ENCODE results near the gene MED28. TPM values are rescaled to one million over a fixed set of nuclear protein-coding genes. Genes with fewer than 3 reads are reported as not detected.
"Not testable (repeated sequence)": the region's sequence is repeated elsewhere in the genome, so short reads cannot be mapped to it uniquely, and the experiment has no call there.

MED28 gene
- total RNA-seq: 10 to 100 TPM; 17.2 to 21.3 TPM

GRCh38 chr4:17614416-17615299 lies at the start of gene MED28:
Gene MED28 (plus strand): TSS chr4:17614641. CDS start chr4:17614655, 14 bp downstream.
- WGBS: under 1% methylated on average over 46 of the region's 46 CpGs
- H3K4me3 ChIP-seq: peak within 1 kb of the TSS; percentile 95 to 96
- TF ChIP-seq CTCF (IDR thresholded peaks at IDR 0.05) (peak in 3 of 4 experiments; percentile 16 to 55 (median 20)), POLR2AphosphoS5 (IDR thresholded peaks at IDR 0.05) (peak; percentile 98), POLR2A (IDR thresholded peaks at IDR 0.05) (peak; percentile 78)
- H3K4me1 ChIP-seq (replicated peaks): peaks cover 10% of the 10 kb centered on the region
- H3K27ac ChIP-seq: peak within 1 kb of the TSS; percentile 86 to 87
- no peaks in the 10 kb centered on the region for H3K36me3 ChIP-seq
- H3K27me3 ChIP-seq (replicated peaks; ENCODE audit: insufficient read depth): no peaks in the 10 kb centered on the region
- no peaks in the 10 kb centered on the region for H3K9me3 ChIP-seq
- intact Hi-C loops (cut with DNase I): loop anchor here (2.0 kb wide), 1 partner anchor 38 kb away; the partner anchor contains the start of gene LAP3
- DNase-seq (ENCODE audit: low spot score): peak; percentile 96

- no peak overlapping the region for H3K4me3 ChIP-seq
- no peaks in the 10 kb centered on the region for H3K36me3 ChIP-seq
- H3K27me3 ChIP-seq (replicated peaks; ENCODE audit: insufficient read depth): no peaks in the 10 kb centered on the region
- DNase-seq (ENCODE audit: low spot score): no peak
- no peaks in the 10 kb centered on the region for H3K4me1 ChIP-seq (replicated peaks)
- TF ChIP-seq CTCF (IDR thresholded peaks at IDR 0.05) (no peak), POLR2AphosphoS5 (IDR thresholded peaks at IDR 0.05) (no peak), POLR2A (IDR thresholded peaks at IDR 0.05) (no peak)
- WGBS: 93% methylated on average over 3 of the region's 3 CpGs
- no peaks in the 10 kb centered on the region for H3K9me3 ChIP-seq
- intact Hi-C loops (cut with DNase I): no loop called here
- H3K27ac ChIP-seq: no peak overlapping the region
These were observed 48.6 kb upstream of the MED28 start for GRCh38 chr4:17565846-17566245.

- Histone ChIP-seq H3K4me3 (no peak overlapping the region), H3K9me3 (no peaks in the 10 kb centered on the region), H3K27me3 (replicated peaks; ENCODE audit: insufficient read depth) (no peaks in the 10 kb centered on the region), H3K36me3 (no peaks in the 10 kb centered on the region), H3K4me1 (replicated peaks) (no peaks in the 10 kb centered on the region), H3K27ac (no peak overlapping the region)
- 66% methylated on average over 2 of the region's 2 CpGs for WGBS
- TF ChIP-seq POLR2AphosphoS5 (IDR thresholded peaks at IDR 0.05) (no peak), POLR2A (IDR thresholded peaks at IDR 0.05) (no peak), CTCF (IDR thresholded peaks at IDR 0.05) (no peak)
- intact Hi-C loops (cut with DNase I): no loop called here
- no peak for DNase-seq (ENCODE audit: low spot score)
These were observed 47.2 kb upstream of the MED28 start for GRCh38 chr4:17567271-17567670.

- DNase-seq (ENCODE audit: low spot score): no peak
- Histone ChIP-seq H3K4me3 (no peak overlapping the region), H3K27ac (no peak overlapping the region), H3K4me1 (replicated peaks) (no peaks in the 10 kb centered on the region), H3K9me3 (no peaks in the 10 kb centered on the region), H3K36me3 (no peaks in the 10 kb centered on the region), H3K27me3 (replicated peaks; ENCODE audit: insufficient read depth) (no peaks in the 10 kb centered on the region)
- WGBS: 74% methylated on average over 4 of the region's 4 CpGs
- no peak for TF ChIP-seq POLR2AphosphoS5 (IDR thresholded peaks at IDR 0.05)
- no peak for TF ChIP-seq CTCF (IDR thresholded peaks at IDR 0.05)
- TF ChIP-seq POLR2A (IDR thresholded peaks at IDR 0.05): no peak
- intact Hi-C loops (cut with DNase I): no loop called here
These were observed 40.2 kb upstream of the MED28 start for GRCh38 chr4:17574206-17574605.

- not testable (repeated sequence) for H3K27me3 ChIP-seq (replicated peaks; ENCODE audit: insufficient read depth); DNase-seq (ENCODE audit: low spot score); H3K4me3 ChIP-seq; H3K27ac ChIP-seq; H3K36me3 ChIP-seq; H3K4me1 ChIP-seq (replicated peaks); H3K9me3 ChIP-seq
- 94% methylated on average over 12 of the region's 12 CpGs for WGBS
- intact Hi-C loops (cut with DNase I): loop anchor here (5.0 kb wide), 1 partner anchor 237 kb away; the partner anchor contains the start of genes DCAF16 and NCAPG
These were observed 39.3 kb upstream of the MED28 start for GRCh38 chr4:17575177-17575576.

All from prostate gland (tissue), 2 donors.